Measurements from ENCODE around the gene PPP2R5E. TPM values are rescaled to one million over a fixed set of nuclear protein-coding genes. Genes with fewer than 3 reads are reported as not detected.

PPP2R5E gene
- total and polyA plus RNA-seq, 9 of the 15 experiments (the other 6 are each of a cell fraction or from before 2014, with no cell fraction given): 4.2 to 30.3 (median 11.0) TPM

GRCh38 chr14:63392236-63392635, 150.9 kb downstream of the PPP2R5E start:
- DNase-seq (ENCODE audit: extremely low read depth in 1 of 4, low spot score in 3 of 4) (no peak), FAIRE-seq (no peak), ATAC-seq (no peak)
- peaks cover 43% of the 10 kb centered on the region; the same call in 2 of the 3 replicates for H3K36me3 ChIP-seq (ENCODE audit: control insufficient read depth, insufficient read depth, low read length)
- H4K20me1 ChIP-seq (replicated peaks; ENCODE audit: control insufficient read depth, insufficient read depth, low read length): no peaks in the 10 kb centered on the region
- BruUV-seq (replicated peaks): no TSS peak
- H3K9me1 ChIP-seq (ENCODE audit: control insufficient read depth, insufficient read depth, low read length): no peaks in the 10 kb centered on the region
- intact Hi-C loops (cut with micrococcal nuclease): no loop called here
- H2AFZ ChIP-seq (ENCODE audit: low read depth, low read length): no peak overlapping the region
- no peaks in the 10 kb centered on the region for H3K27me3 ChIP-seq (ENCODE audit: control insufficient read depth in 2 of 2, insufficient read depth in 2 of 2, low read length in 2 of 2)
- 83% methylated on average over 1 of the region's 1 CpG for WGBS (ENCODE audit: insufficient coverage, low coverage, missing lambda C conversion rate)
- TF ChIP-seq SIN3B (IDR thresholded peaks at IDR 0.05; ENCODE audit: low read depth) (no peak), SRF (CRISPR knock-in tag; IDR thresholded peaks at IDR 0.05) (no peak), ZBTB8A (IDR thresholded peaks at IDR 0.05; ENCODE audit: partially characterized antibody) (no peak), AFF1 (IDR thresholded peaks at IDR 0.05; ENCODE audit: low read depth in 1 of 2, partially characterized antibody in 2 of 2) (no peak), TAF15 (IDR thresholded peaks at IDR 0.05; ENCODE audit: low read depth, low read length) (no peak)
- no peak overlapping the region for H3K9ac ChIP-seq (ENCODE audit: insufficient read depth in 1 of 2, low read depth in 2 of 2, low read length in 2 of 2)
- H3K4me2 ChIP-seq (ENCODE audit: insufficient read depth, low read length): no peak overlapping the region
- H3K4me1 ChIP-seq (replicated peaks in 1 of 2; ENCODE audit: control insufficient read depth in 2 of 2, insufficient read depth in 2 of 2, low read length in 2 of 2): no peaks in the 10 kb centered on the region
- CTCF ChIA-PET (ENCODE audit: low intra/inter-chr PET ratio): no interaction called here
- H3K9me3 ChIP-seq (replicated peaks; ENCODE audit: control insufficient read depth, insufficient read depth, low read depth, low read length): no peaks in the 10 kb centered on the region
- H3K4me3 ChIP-seq: no peak overlapping the region
- H3K27ac ChIP-seq (ENCODE audit: extremely low read depth, low read depth, low read length): no peak overlapping the region
- no peaks in the 10 kb centered on the region for H3K79me2 ChIP-seq (ENCODE audit: control insufficient read depth, insufficient read depth, low read length)
- in situ Hi-C loops (cut with MboI): loop anchor here (25.0 kb wide), 1 partner anchor 920 kb away; no protein-coding TSS in a partner anchor
- POLR2A ChIA-PET: no interaction called here
